Measurements from ENCODE around the gene ZFHX3.

The ZFHX3 gene

GRCh38 chr16:72961115-72961832 is 86.7 kb downstream of the ZFHX3 start:
- H3K9me3 ChIP-seq, result no peaks in the 10 kb centered on the region

GRCh38 chr16:72960101-72960500 is 87.8 kb downstream of the ZFHX3 start:
- TF ChIP-seq, protein P1, sequence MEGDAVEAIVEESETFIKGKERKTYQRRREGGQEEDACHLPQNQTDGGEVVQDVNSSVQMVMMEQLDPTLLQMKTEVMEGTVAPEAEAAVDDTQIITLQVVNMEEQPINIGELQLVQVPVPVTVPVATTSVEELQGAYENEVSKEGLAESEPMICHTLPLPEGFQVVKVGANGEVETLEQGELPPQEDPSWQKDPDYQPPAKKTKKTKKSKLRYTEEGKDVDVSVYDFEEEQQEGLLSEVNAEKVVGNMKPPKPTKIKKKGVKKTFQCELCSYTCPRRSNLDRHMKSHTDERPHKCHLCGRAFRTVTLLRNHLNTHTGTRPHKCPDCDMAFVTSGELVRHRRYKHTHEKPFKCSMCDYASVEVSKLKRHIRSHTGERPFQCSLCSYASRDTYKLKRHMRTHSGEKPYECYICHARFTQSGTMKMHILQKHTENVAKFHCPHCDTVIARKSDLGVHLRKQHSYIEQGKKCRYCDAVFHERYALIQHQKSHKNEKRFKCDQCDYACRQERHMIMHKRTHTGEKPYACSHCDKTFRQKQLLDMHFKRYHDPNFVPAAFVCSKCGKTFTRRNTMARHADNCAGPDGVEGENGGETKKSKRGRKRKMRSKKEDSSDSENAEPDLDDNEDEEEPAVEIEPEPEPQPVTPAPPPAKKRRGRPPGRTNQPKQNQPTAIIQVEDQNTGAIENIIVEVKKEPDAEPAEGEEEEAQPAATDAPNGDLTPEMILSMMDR (IDR thresholded peaks at IDR 0.05), result no peak
- H3K4me3 ChIP-seq (ENCODE audit: low read depth in 1 of 2, low read length in 1 of 2), result no peak overlapping the region
- no peaks in the 10 kb centered on the region for H3K4me1 ChIP-seq (ENCODE audit: control insufficient read depth in 1 of 2, insufficient read depth in 1 of 2, low read depth in 1 of 2, low read length in 1 of 2)
- no peaks in the 10 kb centered on the region for H3K27me3 ChIP-seq
- H3K9me3 ChIP-seq, result no peaks in the 10 kb centered on the region
- H3K36me3 ChIP-seq, result no peaks in the 10 kb centered on the region
- no peak overlapping the region for H3K27ac ChIP-seq

More at GRCh38 chr16:72961115-72961832, 86.7 kb downstream of the ZFHX3 start:
- TF ChIP-seq, protein P1 (IDR thresholded peaks at IDR 0.05), result no peak
- no peak overlapping the region for H3K27ac ChIP-seq
- no peaks in the 10 kb centered on the region for H3K27me3 ChIP-seq
- H3K36me3 ChIP-seq, result no peaks in the 10 kb centered on the region
- no peak overlapping the region for H3K4me3 ChIP-seq (ENCODE audit: low read depth in 1 of 2, low read length in 1 of 2)
- no peaks in the 10 kb centered on the region for H3K4me1 ChIP-seq (ENCODE audit: control insufficient read depth in 1 of 2, insufficient read depth in 1 of 2, low read depth in 1 of 2, low read length in 1 of 2)

DNA sequence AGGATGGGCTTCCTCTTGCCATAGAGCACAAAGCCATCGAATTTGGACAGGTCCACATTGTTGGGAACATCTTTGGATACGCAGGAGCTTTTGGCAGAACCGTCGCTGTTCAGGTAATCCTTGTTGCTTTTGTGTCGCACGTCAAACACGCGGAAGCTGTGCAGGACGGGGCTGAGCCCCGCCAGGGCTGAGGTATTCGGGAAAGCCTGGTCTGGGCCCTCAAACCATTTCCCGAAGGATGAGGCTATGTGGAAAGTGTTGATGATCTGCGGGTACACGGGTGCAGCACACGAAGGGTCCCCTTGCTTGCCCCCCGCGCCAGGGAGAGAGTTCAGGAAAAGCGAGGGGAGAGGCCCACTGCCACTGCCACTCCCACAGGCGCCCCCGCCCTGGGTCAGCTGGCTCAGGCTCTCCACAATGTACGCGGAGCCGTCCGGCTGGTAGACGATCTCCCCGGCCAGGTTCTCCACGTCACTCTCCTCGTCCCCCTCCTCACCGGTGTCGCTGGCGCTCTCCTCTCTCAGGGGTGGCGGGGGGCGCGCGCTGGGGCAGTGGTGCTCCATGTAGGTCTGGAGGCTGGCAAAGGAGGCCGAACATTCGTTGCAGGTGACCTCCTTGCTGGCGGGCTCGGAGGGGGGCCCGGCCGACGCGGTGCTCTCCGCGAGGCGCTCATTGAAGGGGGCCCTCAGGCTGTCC is 88.5 kb downstream of the ZFHX3 start:
- no peaks in the 10 kb centered on the region for H3K27me3 ChIP-seq
- H3K4me3 ChIP-seq (ENCODE audit: low read depth in 1 of 2, low read length in 1 of 2), result no peak overlapping the region
- TF ChIP-seq, protein P1 (IDR thresholded peaks at IDR 0.05), result no peak
- H3K4me1 ChIP-seq (ENCODE audit: control insufficient read depth in 1 of 2, insufficient read depth in 1 of 2, low read depth in 1 of 2, low read length in 1 of 2), result no peaks in the 10 kb centered on the region
- H3K27ac ChIP-seq, result no peak overlapping the region
- H3K9me3 ChIP-seq, result no peaks in the 10 kb centered on the region
- H3K36me3 ChIP-seq, result no peaks in the 10 kb centered on the region

DNA sequence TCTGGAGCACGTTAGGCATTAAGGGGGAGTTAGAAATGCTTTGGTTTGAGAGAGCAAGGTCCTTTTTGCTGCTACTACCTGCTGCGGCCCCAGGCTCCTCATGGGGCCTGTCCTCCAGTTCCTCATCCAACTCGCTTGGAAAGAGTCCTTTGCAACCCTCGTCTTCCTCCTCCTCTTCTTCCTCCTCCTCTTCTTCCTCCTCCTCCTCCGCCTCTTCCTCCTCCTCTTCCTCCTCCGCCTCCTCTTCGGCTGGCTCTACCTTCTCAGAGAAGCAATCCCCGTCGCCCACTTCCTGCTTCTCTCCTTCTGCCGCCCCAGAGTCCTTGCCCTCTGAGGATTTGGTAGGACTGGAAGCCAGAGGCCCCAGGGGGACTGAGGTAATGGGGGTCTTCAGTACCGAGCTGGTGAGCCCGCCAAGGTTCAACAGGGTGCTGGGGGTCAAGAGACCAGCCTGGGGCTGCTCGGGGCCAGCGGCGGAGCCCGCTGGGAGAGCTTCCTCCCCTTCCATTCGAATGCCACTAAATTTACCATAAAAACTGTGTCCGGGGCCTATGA is 89.3 kb downstream of the ZFHX3 start:
- H3K36me3 ChIP-seq, result no peaks in the 10 kb centered on the region
- H3K27me3 ChIP-seq, result no peaks in the 10 kb centered on the region
- H3K27ac ChIP-seq, result no peak overlapping the region
- no peaks in the 10 kb centered on the region for H3K9me3 ChIP-seq
- no peak overlapping the region for H3K4me3 ChIP-seq (ENCODE audit: low read depth in 1 of 2, low read length in 1 of 2)
- TF ChIP-seq, protein P1 (IDR thresholded peaks at IDR 0.05), result no peak
- H3K4me1 ChIP-seq (ENCODE audit: control insufficient read depth in 1 of 2, insufficient read depth in 1 of 2, low read depth in 1 of 2, low read length in 1 of 2), result no peaks in the 10 kb centered on the region

GRCh38 chr16:72957303-72958277 is 90.3 kb downstream of the ZFHX3 start:
- Histone ChIP-seq H3K36me3 (no peaks in the 10 kb centered on the region), H3K9me3 (no peaks in the 10 kb centered on the region), H3K27me3 (no peaks in the 10 kb centered on the region), H3K4me1 (ENCODE audit: control insufficient read depth in 1 of 2, insufficient read depth in 1 of 2, low read depth in 1 of 2, low read length in 1 of 2) (no peaks in the 10 kb centered on the region), H3K27ac (no peak overlapping the region), H3K4me3 (ENCODE audit: low read depth in 1 of 2, low read length in 1 of 2) (no peak overlapping the region)
- TF ChIP-seq, protein P1 (IDR thresholded peaks at IDR 0.05), result no peak
